ENCODE results near the gene CD44. TPM values are rescaled to one million over a fixed set of nuclear protein-coding genes. Genes with fewer than 3 reads are reported as not detected.
A peak's percentile ranks its signal among the peaks of the same experiment; 100 is the strongest.
"Not testable (repeated sequence)": the region's sequence is repeated elsewhere in the genome, so short reads cannot be mapped to it uniquely, and the experiment has no call there.

CD44 gene
- total RNA-seq, 1 donor from 2014 or later, result 548 TPM

DNA sequence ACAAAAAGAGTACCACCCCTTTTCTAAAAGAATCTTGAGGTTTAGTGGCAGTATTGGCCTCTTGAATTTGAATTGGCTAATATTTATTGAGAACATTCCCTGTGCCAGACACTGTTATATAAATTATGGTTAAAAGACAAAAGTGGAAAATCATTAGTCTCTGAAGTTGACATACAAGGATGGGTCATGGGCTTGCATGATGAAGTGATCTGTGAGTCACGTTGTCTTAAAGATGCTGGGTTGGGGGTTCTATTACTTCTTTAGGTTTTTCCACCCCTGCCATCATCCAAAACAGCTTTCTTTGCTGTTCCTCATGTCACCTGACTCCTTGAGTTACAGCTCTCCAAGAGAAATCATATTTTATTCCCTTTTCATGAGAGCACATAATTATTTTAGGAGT, 85.0 kb downstream of the CD44 start:
- Histone ChIP-seq H3K36me3 (peaks cover 66% of the 10 kb centered on the region), H3K4me1 (no peaks in the 10 kb centered on the region), H3K27me3 (no peaks in the 10 kb centered on the region), H3K27ac (peak overlapping the region; percentile 25), H3K9me3 (no peaks in the 10 kb centered on the region), H3K4me3 (no peak overlapping the region)
- TF ChIP-seq, protein P1, sequence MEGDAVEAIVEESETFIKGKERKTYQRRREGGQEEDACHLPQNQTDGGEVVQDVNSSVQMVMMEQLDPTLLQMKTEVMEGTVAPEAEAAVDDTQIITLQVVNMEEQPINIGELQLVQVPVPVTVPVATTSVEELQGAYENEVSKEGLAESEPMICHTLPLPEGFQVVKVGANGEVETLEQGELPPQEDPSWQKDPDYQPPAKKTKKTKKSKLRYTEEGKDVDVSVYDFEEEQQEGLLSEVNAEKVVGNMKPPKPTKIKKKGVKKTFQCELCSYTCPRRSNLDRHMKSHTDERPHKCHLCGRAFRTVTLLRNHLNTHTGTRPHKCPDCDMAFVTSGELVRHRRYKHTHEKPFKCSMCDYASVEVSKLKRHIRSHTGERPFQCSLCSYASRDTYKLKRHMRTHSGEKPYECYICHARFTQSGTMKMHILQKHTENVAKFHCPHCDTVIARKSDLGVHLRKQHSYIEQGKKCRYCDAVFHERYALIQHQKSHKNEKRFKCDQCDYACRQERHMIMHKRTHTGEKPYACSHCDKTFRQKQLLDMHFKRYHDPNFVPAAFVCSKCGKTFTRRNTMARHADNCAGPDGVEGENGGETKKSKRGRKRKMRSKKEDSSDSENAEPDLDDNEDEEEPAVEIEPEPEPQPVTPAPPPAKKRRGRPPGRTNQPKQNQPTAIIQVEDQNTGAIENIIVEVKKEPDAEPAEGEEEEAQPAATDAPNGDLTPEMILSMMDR (IDR thresholded peaks at IDR 0.05), result no peak
- DNase-seq (no peak), ATAC-seq (no peak)
- intact Hi-C loops (cut with DNase I), result no loop called here

GRCh38 chr11:35225946-35226520, 87.1 kb downstream of the CD44 start:
- intact Hi-C loops (cut with DNase I), result no loop called here
- H3K36me3 ChIP-seq, result peaks cover 67% of the 10 kb centered on the region
- H3K4me1 ChIP-seq, result no peaks in the 10 kb centered on the region
- no peaks in the 10 kb centered on the region for H3K27me3 ChIP-seq
- H3K9me3 ChIP-seq, result no peaks in the 10 kb centered on the region
- no peak for ATAC-seq
- TF ChIP-seq, protein P1 (IDR thresholded peaks at IDR 0.05), result no peak
- no peak for DNase-seq
- H3K4me3 ChIP-seq, result no peak overlapping the region
- no peak overlapping the region for H3K27ac ChIP-seq

DNA sequence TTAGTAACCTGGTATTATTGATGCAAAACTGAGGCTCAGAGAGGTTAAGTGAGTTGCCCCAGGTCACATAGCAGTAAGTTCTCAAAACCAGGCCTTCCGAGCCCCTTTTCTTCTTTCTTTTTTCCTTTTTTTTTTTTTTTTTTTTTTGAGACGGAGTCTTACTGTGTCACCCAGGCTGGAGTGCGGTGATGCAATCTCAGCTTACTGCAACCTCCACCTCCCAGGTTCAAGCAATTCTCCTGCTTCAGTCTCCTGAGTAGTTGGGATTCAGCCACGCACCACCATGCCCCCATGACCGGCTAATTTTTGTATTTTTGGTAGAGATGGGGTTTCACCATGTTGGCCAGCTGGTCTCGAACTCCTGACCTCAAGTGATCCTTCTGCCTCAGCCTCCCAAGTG, 87.8 kb downstream of the CD44 start:
- H3K4me1 ChIP-seq; ATAC-seq; H3K4me3 ChIP-seq; DNase-seq; H3K27me3 ChIP-seq; H3K9me3 ChIP-seq; intact Hi-C loops (cut with DNase I): not testable (repeated sequence)
- Histone ChIP-seq H3K27ac (peak overlapping the region; percentile 60), H3K36me3 (peaks cover 60% of the 10 kb centered on the region)

- no peaks in the 10 kb centered on the region for H3K27me3 ChIP-seq
- H3K36me3 ChIP-seq, result peaks cover 52% of the 10 kb centered on the region
- no peak overlapping the region for H3K4me3 ChIP-seq
- peak overlapping the region; percentile 60 for H3K27ac ChIP-seq
- H3K9me3 ChIP-seq, result no peaks in the 10 kb centered on the region
- TF ChIP-seq, protein P1 (IDR thresholded peaks at IDR 0.05), result no peak
- H3K4me1 ChIP-seq, result no peaks in the 10 kb centered on the region
- DNase-seq (no peak), ATAC-seq (peak; percentile 88)
- intact Hi-C loops (cut with DNase I), result no loop called here
Observed at GRCh38 chr11:35227576-35228327, 88.8 kb downstream of the CD44 start.

GRCh38 chr11:35228328-35228725, 89.4 kb downstream of the CD44 start:
- Histone ChIP-seq H3K9me3 (no peaks in the 10 kb centered on the region), H3K4me1 (no peaks in the 10 kb centered on the region), H3K36me3 (peaks cover 46% of the 10 kb centered on the region), H3K27ac (peak overlapping the region; percentile 39), H3K27me3 (no peaks in the 10 kb centered on the region), H3K4me3 (no peak overlapping the region)
- TF ChIP-seq, protein P1 (IDR thresholded peaks at IDR 0.05), result no peak
- no peak for ATAC-seq
- intact Hi-C loops (cut with DNase I), result no loop called here
- DNase-seq, result no peak

- Histone ChIP-seq H3K27me3 (no peaks in the 10 kb centered on the region), H3K4me1 (no peaks in the 10 kb centered on the region), H3K27ac (no peak overlapping the region), H3K36me3 (peaks cover 32% of the 10 kb centered on the region), H3K9me3 (no peaks in the 10 kb centered on the region), H3K4me3 (no peak overlapping the region)
- TF ChIP-seq, protein P1 (IDR thresholded peaks at IDR 0.05), result no peak
- intact Hi-C loops (cut with DNase I), result no loop called here
- no peak for DNase-seq
- ATAC-seq, result no peak
Observed at GRCh38 chr11:35230388-35230787, 91.4 kb downstream of the CD44 start.

Measured in upper lobe of right lung (tissue), 1 donor.